Measurements from ENCODE around the gene PTPRT. TPM values are rescaled to one million over a fixed set of nuclear protein-coding genes. Genes with fewer than 3 reads are reported as not detected.

Gene PTPRT
- total RNA-seq, 1 experiment from 2014 or later = 0.13 TPM

DNA sequence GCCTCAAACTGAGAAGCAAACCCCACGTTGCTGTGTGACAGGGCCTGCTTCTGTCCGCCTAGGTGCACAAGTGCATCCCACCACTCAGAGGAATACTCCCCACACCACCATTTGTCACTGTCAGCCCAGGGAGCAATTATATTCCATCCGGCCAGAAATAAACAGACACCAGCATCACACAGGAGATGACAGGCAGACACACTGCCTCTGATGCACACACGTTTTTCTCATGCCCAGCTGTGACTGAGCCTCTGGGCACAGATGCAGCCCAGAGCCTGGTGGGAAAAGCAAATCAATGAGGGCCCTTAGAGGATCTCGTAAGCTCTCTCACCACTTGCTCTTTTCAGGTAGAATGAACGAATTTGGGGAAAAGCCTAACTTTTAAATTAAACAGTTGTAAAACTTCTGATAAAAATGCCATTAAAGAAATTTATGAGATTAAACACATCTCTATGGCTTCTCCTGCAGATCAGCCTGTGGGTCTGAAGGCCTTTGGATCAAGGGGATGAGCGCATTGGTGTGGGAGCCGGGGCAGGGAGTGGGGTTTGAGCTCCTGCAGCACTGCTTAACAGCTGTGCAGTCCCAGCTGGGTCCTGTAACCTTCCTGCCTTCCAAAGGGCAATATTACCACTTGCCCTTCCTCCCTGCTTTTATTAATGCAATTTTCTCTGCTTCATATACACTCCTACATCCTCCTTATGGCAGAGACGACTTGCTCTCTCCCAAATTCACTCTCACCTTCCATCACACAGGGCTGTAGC lies 624.3 kb downstream of the PTPRT start:
- TF ChIP-seq, protein P1, sequence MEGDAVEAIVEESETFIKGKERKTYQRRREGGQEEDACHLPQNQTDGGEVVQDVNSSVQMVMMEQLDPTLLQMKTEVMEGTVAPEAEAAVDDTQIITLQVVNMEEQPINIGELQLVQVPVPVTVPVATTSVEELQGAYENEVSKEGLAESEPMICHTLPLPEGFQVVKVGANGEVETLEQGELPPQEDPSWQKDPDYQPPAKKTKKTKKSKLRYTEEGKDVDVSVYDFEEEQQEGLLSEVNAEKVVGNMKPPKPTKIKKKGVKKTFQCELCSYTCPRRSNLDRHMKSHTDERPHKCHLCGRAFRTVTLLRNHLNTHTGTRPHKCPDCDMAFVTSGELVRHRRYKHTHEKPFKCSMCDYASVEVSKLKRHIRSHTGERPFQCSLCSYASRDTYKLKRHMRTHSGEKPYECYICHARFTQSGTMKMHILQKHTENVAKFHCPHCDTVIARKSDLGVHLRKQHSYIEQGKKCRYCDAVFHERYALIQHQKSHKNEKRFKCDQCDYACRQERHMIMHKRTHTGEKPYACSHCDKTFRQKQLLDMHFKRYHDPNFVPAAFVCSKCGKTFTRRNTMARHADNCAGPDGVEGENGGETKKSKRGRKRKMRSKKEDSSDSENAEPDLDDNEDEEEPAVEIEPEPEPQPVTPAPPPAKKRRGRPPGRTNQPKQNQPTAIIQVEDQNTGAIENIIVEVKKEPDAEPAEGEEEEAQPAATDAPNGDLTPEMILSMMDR (conservative IDR thresholded peaks at IDR 0.05) = no peak
- Histone ChIP-seq H4K20me1 (ENCODE audit: control insufficient read depth, insufficient read depth, insufficient read length) (no peaks in the 10 kb centered on the region), H4K91ac (ENCODE audit: insufficient read length, low read depth, low read length) (no peak overlapping the region), H4K5ac (ENCODE audit: insufficient read length, low read depth, low read length) (no peak overlapping the region), H3K4me2 (ENCODE audit: insufficient read depth, insufficient read length, low read length) (no peak overlapping the region), H3K9me3 (ENCODE audit: control insufficient read depth, low read depth, low read length) (no peaks in the 10 kb centered on the region), H2AFZ (ENCODE audit: low read length) (no peak overlapping the region), H3K18ac (ENCODE audit: insufficient read length, low read depth, low read length) (no peak overlapping the region), H3K14ac (ENCODE audit: insufficient read depth, low read length) (no peak overlapping the region), H3K9ac (ENCODE audit: extremely low read depth, insufficient read length, low read length) (no peak overlapping the region), H3K23me2 (ENCODE audit: insufficient read length, low read depth, low read length, poor library complexity, severe bottlenecking) (no peaks in the 10 kb centered on the region), H3K79me1 (ENCODE audit: insufficient read depth, low read depth, low read length, poor library complexity, severe bottlenecking) (no peaks in the 10 kb centered on the region), H2BK15ac (ENCODE audit: low read depth, low read length) (no peak overlapping the region), H2BK5ac (ENCODE audit: insufficient read length, low read length) (no peak overlapping the region), H3K4ac (ENCODE audit: low read depth, low read length) (no peak overlapping the region), H3K4me1 (ENCODE audit: insufficient read depth, low read length) (no peaks in the 10 kb centered on the region), H2BK12ac (ENCODE audit: insufficient read length, low read depth, low read length) (no peak overlapping the region), H3K27me3 (ENCODE audit: insufficient read depth, low read length) (peaks cover 2% of the 10 kb centered on the region; the same call in 1 of the 2 replicates), H2BK120ac (ENCODE audit: low read depth, low read length, poor library complexity, severe bottlenecking) (no peak overlapping the region), H3K56ac (ENCODE audit: insufficient read length, low read depth, low read length) (no peak overlapping the region), H4K8ac (replicated peaks; ENCODE audit: insufficient read length, low read depth, low read length) (no peak overlapping the region), H3T11ph (ENCODE audit: low read length) (no peak overlapping the region), H2AK5ac (ENCODE audit: insufficient read length, low read length) (no peak overlapping the region), H3K27ac (ENCODE audit: insufficient read length, low read depth, low read length) (no peak overlapping the region), H3K23ac (ENCODE audit: insufficient read length, low read depth, low read length) (no peak overlapping the region), H2BK20ac (ENCODE audit: low read depth, low read length, poor library complexity, severe bottlenecking) (no peak overlapping the region), H3K79me2 (ENCODE audit: insufficient read depth, low read length) (no peaks in the 10 kb centered on the region)
- H3K4me1 Mint-ChIP-seq = no peaks in the 10 kb centered on the region
- H3K27ac Mint-ChIP-seq = no peak overlapping the region
- no peaks in the 10 kb centered on the region for H3K9me3 Mint-ChIP-seq
- no peaks in the 10 kb centered on the region; a peak in 1 of 7 replicates for H3K36me3 Mint-ChIP-seq (ENCODE audit: insufficient read depth in 1 of 3, low read depth in 3 of 3)
- WGBS (ENCODE audit: extremely low coverage, insufficient read length, low lambda C conversion rate) = no CpG with 5 or more reads among the region's 9 CpGs
- H3K4me3 Mint-ChIP-seq = no peak overlapping the region
- no peaks in the 10 kb centered on the region; the same call in 1 of the 2 replicates for H3K27me3 Mint-ChIP-seq (ENCODE audit: low read depth)
- no peak for DNase-seq
